OCI-LY3 (cell line): ENCODE measurements around the gene MAN1A1.

Source experiments
- EZH2phosphoT487 ChIP-seq: fragments of 200-600 bp; shearing (Covaris generic); IDR thresholded peaks from 2 replicates; pipeline ENCODE4 v1.6.1; 2018; ENCODE audit warnings: antibody characterized with exemption, mixed run types, low read depth
- TF ChIP-seq, protein P1 (sequence below): fragments of 200-600, 300-600 bp; sonication (generic); IDR thresholded peaks from 2 replicates; pipeline ENCODE4 v1.5.1; 2014; ENCODE audit warnings: antibody characterized with exemption, low read length, low read depth

DNA sequence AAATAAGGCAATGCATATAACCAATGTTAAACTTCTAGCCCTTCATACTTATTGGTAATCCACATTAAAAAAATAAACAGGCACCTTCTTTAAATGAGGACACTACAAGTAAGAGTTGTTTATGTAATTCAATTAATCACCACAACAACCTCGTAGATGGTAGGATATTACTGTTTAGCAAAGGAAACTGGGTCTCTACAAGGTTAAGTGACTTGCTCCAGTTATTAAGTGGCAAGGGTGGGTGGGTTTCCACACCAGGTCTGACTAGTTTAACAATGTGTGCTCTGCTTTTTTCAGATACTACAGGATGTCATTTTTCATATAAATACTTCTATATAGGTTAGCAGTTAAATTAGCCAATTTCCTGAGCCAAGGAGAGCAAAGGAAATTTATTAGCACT is 129.1 kb downstream of the MAN1A1 start:
- TF ChIP-seq, protein P1, sequence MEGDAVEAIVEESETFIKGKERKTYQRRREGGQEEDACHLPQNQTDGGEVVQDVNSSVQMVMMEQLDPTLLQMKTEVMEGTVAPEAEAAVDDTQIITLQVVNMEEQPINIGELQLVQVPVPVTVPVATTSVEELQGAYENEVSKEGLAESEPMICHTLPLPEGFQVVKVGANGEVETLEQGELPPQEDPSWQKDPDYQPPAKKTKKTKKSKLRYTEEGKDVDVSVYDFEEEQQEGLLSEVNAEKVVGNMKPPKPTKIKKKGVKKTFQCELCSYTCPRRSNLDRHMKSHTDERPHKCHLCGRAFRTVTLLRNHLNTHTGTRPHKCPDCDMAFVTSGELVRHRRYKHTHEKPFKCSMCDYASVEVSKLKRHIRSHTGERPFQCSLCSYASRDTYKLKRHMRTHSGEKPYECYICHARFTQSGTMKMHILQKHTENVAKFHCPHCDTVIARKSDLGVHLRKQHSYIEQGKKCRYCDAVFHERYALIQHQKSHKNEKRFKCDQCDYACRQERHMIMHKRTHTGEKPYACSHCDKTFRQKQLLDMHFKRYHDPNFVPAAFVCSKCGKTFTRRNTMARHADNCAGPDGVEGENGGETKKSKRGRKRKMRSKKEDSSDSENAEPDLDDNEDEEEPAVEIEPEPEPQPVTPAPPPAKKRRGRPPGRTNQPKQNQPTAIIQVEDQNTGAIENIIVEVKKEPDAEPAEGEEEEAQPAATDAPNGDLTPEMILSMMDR: no peak
- no peak for TF ChIP-seq EZH2phosphoT487
